ENCODE data around the gene FOXI2.

Gene FOXI2

GRCh38 chr10:127736915-127737562, at the start of gene FOXI2:
Gene FOXI2, plus strand, starts transcription at chr10:127737185. Its CDS starts 89 bp downstream, at chr10:127737274.
- DNase-seq = no peak

GRCh38 chr10:127687548-127687947, 49.4 kb upstream of the FOXI2 start:
- no peak for DNase-seq

- no peak for DNase-seq
Measured at GRCh38 chr10:127690176-127690835, 46.7 kb upstream of the FOXI2 start.

GRCh38 chr10:127694580-127695193, 42.3 kb upstream of the FOXI2 start:
- peak; percentile 3 to 46 for DNase-seq

GRCh38 chr10:127695431-127695830, 41.6 kb upstream of the FOXI2 start:
- DNase-seq = no peak

- DNase-seq = no peak
Measured at GRCh38 chr10:127698886-127699285, 38.1 kb upstream of the FOXI2 start.

- no peak for DNase-seq
Measured at GRCh38 chr10:127699311-127699710, 37.7 kb upstream of the FOXI2 start.

GRCh38 chr10:127702271-127702670, 34.7 kb upstream of the FOXI2 start:
- no peak for DNase-seq

GRCh38 chr10:127715249-127715648, 21.7 kb upstream of the FOXI2 start:
- no peak for DNase-seq

- DNase-seq = peak; percentile 2 to 52
Measured at GRCh38 chr10:127715782-127716378, 21.1 kb upstream of the FOXI2 start.

- no peak for DNase-seq
Measured at GRCh38 chr10:127720142-127720541, 16.8 kb upstream of the FOXI2 start.

- DNase-seq = no peak
Measured at GRCh38 chr10:127720903-127721302, 16.1 kb upstream of the FOXI2 start.

- no peak for DNase-seq
Measured at GRCh38 chr10:127734753-127735152, 2.2 kb upstream of the FOXI2 start.

GRCh38 chr10:127735156-127735555, 1.8 kb upstream of the FOXI2 start:
- DNase-seq = no peak

- DNase-seq = no peak
Measured at GRCh38 chr10:127735723-127736221, 1.2 kb upstream of the FOXI2 start.

- no peak for DNase-seq
Measured at GRCh38 chr10:127736222-127736914, 617 bp upstream of the FOXI2 start.

GRCh38 chr10:127737563-127738511, 852 bp downstream of the FOXI2 start:
- no peak for DNase-seq

- DNase-seq = no peak
Measured at GRCh38 chr10:127738512-127739424, 1.8 kb downstream of the FOXI2 start.

- no peak for DNase-seq
Measured at GRCh38 chr10:127739908-127740307, 2.9 kb downstream of the FOXI2 start.

- DNase-seq = no peak
Measured at GRCh38 chr10:127740596-127740995, 3.6 kb downstream of the FOXI2 start.

GRCh38 chr10:127743205-127743604, 6.2 kb downstream of the FOXI2 start:
- no peak for DNase-seq

All from inflammatory macrophage treated with lipopolysaccharide for 1 hour (primary cell).